GM12878 (cell line): Measurements from ENCODE around the gene TRIOBP. TPM values are rescaled to one million over a fixed set of nuclear protein-coding genes. Genes with fewer than 3 reads are reported as not detected.
A peak's percentile ranks its signal among the peaks of the same experiment; 100 is the strongest.

Experiments
- E2F4 ChIP-seq: IDR thresholded peaks from 2 replicates; pipeline ENCODE4 v1.6.1; 2012; ENCODE audit warnings: low read depth, low read length, improper control_type of control experiment
- IRF5 ChIP-seq: fragments of 450-650 bp; IDR thresholded peaks from 2 replicates; pipeline ENCODE4 v1.6.1; 2017; ENCODE audit warnings: borderline replicate concordance
- LARP7 ChIP-seq: fragments of 450-650 bp; IDR thresholded peaks from 2 replicates; pipeline ENCODE4 v1.6.1; 2017; ENCODE audit warnings: mild to moderate bottlenecking
- MEF2B ChIP-seq: fragments of 450-650 bp; IDR thresholded peaks from 2 replicates; pipeline ENCODE4 v1.6.1; 2018; ENCODE audit warnings: mild to moderate bottlenecking, moderate library complexity; ENCODE audit not compliant: partially characterized antibody, poor library complexity, severe bottlenecking
- MYB ChIP-seq: fragments of 150-350 bp; IDR thresholded peaks from 2 replicates; pipeline ENCODE4 v1.6.1; 2014; ENCODE audit warnings: mild to moderate bottlenecking, low read depth, low read length, borderline replicate concordance
- NRF1 ChIP-seq: conservative IDR thresholded peaks from 2 replicates; pipeline ENCODE4 v1.6.1; 2011; ENCODE audit warnings: mild to moderate bottlenecking, low read depth, low read length, improper control_type of control experiment
- PML ChIP-seq: IDR thresholded peaks from 2 replicates; pipeline ENCODE4 v1.6.1; 2012; ENCODE audit warnings: low read length, inconsistent platforms
- POU2F2 ChIP-seq: IDR thresholded peaks from 3 replicates; pipeline ENCODE4 v1.6.1; 2011; ENCODE audit warnings: low read depth, mild to moderate bottlenecking, low read length, borderline replicate concordance
- RELB ChIP-seq: fragments of 450-650 bp; IDR thresholded peaks from 2 replicates; pipeline ENCODE4 v1.6.1; 2017; ENCODE audit warnings: low read depth, mild to moderate bottlenecking, moderate library complexity
- STAT3 ChIP-seq: IDR thresholded peaks from 2 replicates; pipeline ENCODE4 v1.6.1; 2011; ENCODE audit warnings: low read depth, low read length, improper control_type of control experiment
- SUZ12 ChIP-seq: fragments of 200-600 bp; sonication (generic); IDR thresholded peaks from one replicate; pipeline ENCODE4 v1.6.1; 2018; ENCODE audit warnings: antibody characterized with exemption, mild to moderate bottlenecking; ENCODE audit not compliant: unreplicated experiment
- USF2 ChIP-seq: IDR thresholded peaks from 2 replicates; pipeline ENCODE4 v1.6.1; 2011; ENCODE audit warnings: low read depth, low read length, improper control_type of control experiment, borderline replicate concordance
- WRNIP1 ChIP-seq: IDR thresholded peaks from 2 replicates; pipeline ENCODE4 v1.6.1; 2011; ENCODE audit warnings: low read depth, low read length, improper control_type of control experiment, borderline replicate concordance
- ZNF217 ChIP-seq: fragments of 450-650 bp; IDR thresholded peaks from 2 replicates; pipeline ENCODE4 v1.6.1; 2017; ENCODE audit warnings: antibody characterized with exemption, mild to moderate bottlenecking
- polyA plus RNA-seq, 11 experiments: library from polyadenylated mRNA; depleted of rRNA in 4 of 11; unstranded in 6 of 11; stranded (reverse) in 5 of 11; fragments of >200 nt; fragmentation: Nextera tagmentation in 4 of 11; fragmentation: Illumina TruSeq in 1 of 11; extraction: Ambion mirVana in 4 of 11; extraction: Trizol in 1 of 11; gene quantifications; 1 replicate in 1 of 11; 2 replicates in 10 of 11; pipeline versions ENCODE4 v1.2.1 to v1.2.3, GENCODE V29; 2011 to 2016; ENCODE audit warnings: inconsistent platforms in 2 of 11, missing spikeins in 2 of 11, low read depth in 1 of 11
- total RNA-seq, 4 experiments: library from RNA; depleted of rRNA in 3 of 4; stranded (reverse); fragments of >200 nt in 3 of 4; fragmentation: Illumina TruSeq in 1 of 4; extraction: Trizol in 1 of 4; gene quantifications; 2 replicates each; pipeline versions ENCODE4 v1.2.1 to v1.2.3, GENCODE V29; 2013 to 2021
- TF ChIP-seq, protein P1 (sequence below): fragments of 450-650 bp; IDR thresholded peaks from 2 replicates; pipeline ENCODE4 v1.6.1; 2018; ENCODE audit warnings: borderline replicate concordance, mild to moderate bottlenecking; ENCODE audit not compliant: partially characterized antibody
- TF ChIP-seq, protein P2 (sequence below): IDR thresholded peaks from 2 replicates; pipeline ENCODE4 v1.6.1; 2012; ENCODE audit warnings: low read length, inconsistent platforms

TRIOBP gene
- total and polyA plus RNA-seq, 10 of the 15 experiments (the other 5 are each of a cell fraction or from before 2014, with no cell fraction given): 0.21 to 23.6 (median 11.9) TPM

DNA sequence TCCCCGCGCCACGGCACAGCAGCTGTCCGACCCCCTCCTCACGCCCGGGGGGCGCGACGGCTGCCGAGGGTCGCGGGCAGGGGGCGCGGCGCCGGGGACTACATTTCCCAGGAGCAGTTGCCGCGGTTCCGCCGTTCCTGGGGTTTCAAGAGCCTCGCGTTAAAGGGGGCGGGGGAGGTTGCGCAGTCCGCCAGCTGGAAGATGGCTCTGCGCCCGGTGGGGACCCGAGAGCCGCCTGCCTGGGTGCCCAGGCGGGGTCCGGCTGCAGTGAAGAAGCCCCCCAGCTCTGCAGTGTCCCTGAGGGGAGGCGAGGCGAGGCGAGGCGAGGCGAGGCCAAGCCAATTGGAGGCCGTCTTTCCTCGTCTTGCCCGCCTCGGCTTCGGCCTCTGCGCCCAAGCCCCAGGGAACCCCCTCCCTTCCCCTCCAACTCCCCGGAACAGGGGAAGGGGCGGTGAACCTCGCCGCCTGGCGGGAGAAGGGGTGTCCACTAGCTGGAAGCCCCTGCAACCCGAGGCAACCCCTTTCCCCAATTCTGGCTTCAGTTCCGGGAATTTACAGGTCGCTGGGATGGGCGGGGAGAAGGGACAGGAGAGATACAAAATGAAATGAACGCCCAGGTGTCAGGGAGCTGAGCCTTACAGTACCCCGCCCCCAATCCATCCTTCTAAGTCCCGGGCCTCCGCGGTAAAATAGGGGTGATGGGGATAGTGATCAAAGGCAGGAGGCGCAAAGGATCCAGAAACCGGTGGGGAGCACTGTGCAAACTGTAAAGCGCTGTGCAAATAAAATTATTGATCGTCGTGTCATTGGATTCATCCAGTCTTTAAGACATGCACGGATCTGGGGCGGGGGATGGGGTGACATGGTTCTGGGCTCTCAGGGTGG lies 105.7 kb downstream of the TRIOBP start (continued):
- TF ChIP-seq, protein P1, sequence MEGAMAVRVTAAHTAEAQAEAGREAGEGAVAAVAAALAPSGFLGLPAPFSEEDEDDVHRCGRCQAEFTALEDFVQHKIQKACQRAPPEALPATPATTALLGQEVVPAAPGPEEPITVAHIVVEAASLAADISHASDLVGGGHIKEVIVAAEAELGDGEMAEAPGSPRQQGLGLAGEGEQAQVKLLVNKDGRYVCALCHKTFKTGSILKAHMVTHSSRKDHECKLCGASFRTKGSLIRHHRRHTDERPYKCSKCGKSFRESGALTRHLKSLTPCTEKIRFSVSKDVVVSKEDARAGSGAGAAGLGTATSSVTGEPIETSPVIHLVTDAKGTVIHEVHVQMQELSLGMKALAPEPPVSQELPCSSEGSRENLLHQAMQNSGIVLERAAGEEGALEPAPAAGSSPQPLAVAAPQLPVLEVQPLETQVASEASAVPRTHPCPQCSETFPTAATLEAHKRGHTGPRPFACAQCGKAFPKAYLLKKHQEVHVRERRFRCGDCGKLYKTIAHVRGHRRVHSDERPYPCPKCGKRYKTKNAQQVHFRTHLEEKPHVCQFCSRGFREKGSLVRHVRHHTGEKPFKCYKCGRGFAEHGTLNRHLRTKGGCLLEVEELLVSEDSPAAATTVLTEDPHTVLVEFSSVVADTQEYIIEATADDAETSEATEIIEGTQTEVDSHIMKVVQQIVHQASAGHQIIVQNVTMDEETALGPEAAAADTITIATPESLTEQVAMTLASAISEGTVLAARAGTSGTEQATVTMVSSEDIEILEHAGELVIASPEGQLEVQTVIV: no peak
- TF ChIP-seq STAT3 (no peak), E2F4 (no peak), PML (no peak), RELB (no peak), ZNF217 (no peak), POU2F2 (no peak), MEF2B (no peak), LARP7 (0 out of 2 replicates have a peak, but pooled peaks have one; percentile 37), IRF5 (no peak), MYB (no peak), USF2 (no peak), NRF1 (no peak), SUZ12 (peak; percentile 69), WRNIP1 (no peak)
- TF ChIP-seq, protein P2, sequence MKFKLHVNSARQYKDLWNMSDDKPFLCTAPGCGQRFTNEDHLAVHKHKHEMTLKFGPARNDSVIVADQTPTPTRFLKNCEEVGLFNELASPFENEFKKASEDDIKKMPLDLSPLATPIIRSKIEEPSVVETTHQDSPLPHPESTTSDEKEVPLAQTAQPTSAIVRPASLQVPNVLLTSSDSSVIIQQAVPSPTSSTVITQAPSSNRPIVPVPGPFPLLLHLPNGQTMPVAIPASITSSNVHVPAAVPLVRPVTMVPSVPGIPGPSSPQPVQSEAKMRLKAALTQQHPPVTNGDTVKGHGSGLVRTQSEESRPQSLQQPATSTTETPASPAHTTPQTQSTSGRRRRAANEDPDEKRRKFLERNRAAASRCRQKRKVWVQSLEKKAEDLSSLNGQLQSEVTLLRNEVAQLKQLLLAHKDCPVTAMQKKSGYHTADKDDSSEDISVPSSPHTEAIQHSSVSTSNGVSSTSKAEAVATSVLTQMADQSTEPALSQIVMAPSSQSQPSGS: no peak
